HG03139 (cell line): ENCODE measurements around the gene SPRED2.

Source experiments
- ATAC-seq: cut with Tn5 transposase; IDR thresholded peaks from one replicate; pipeline ENCODE4 v1.9.1; 2021; ENCODE audit not compliant: unreplicated experiment

Gene SPRED2

DNA sequence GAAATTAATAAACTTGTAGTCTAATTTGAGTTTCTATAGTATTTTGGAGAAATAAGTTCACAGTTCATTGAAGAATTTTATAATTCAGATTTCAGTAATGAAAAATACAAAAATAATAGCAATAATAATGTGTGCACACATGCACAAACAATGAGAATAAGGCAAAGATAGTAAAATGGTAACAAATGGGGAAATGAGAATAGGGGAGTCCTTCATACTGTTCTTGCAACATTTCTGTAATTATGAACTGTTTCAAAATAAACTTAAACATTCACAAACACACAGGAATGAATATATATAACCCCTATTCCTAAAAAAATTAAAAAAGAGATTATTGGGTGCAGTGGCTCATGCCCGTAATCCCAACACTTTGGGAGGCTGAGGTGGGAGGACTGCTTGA lies 63.9 kb downstream of the SPRED2 start:
- ATAC-seq, result no peak

DNA sequence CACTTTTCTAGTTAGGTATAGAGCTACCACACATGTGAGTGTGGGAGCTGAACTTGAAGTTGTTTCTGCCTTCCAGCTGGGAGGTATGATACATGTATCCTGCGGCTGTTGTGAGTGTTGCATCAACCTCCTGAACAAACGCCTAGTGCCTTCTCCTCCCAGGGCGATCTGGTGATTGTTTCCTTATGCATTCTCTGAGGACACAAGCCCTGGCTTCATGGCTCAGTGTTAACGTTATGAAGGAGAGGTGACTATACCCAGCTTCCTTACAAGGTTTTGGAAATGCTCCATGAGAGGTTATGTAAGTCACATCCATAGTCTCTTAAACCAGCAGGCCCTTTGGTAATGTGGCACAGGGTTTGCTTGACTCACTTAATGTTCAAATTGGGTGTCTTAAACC lies 64.9 kb downstream of the SPRED2 start:
- ATAC-seq, result no peak

DNA sequence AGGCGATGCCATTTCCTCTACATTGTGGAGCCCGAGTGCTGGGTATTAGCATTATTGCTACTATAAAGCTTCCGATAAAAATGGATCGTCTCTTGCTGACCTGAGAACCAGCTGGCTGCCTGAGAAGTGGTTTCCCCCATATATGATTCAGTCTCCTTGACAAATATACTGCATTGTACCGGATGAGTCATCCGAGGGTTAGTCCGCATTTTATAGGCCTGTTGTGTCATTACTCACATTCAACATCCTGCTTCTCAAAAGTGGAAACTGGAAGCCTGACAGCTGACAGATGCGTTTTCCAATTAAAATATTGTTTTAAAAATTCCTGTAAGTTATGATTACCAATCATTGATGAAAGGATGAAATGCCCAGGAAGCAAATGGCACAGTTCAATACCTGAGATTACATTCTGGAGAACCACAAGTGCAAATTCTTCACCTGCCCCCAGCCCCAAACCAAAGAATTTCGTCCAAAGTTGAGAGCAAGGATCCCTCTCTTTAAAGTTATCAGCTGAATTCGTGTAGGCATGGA lies 65.7 kb downstream of the SPRED2 start:
- no peak for ATAC-seq

DNA sequence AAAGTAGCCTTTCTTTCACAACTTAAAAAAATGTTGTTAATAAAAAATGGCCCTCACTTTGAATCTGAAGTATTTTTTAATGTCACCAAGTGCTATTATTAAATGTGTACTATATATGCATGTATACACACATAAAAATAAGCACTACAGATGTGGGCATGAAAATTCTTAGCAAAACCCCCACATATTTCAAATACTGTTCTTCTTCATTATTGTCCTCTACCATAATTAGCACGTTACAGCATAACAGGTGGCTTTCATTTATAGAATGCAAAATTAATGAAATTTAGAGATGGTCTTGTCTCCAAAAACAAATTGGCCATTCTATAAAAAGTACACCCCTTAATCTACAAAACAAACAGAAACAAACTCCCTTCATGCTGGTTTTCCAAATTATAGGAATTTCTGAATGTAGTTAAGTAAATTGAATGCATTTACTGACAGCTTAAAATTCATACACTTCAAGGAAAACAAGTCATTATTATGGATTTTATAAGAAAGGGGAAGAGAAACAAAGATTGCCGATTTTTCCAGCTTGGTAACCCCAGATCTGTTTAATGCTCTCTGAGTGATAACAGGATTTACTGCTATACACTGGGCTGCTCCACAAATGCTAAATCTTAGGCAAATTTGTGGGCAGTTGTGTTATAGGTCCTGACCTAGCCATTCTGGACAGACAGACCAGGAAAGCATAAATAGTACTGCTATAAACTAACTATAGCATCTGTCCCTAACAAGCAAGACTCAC lies 67.2 kb downstream of the SPRED2 start:
- ATAC-seq, result no peak

DNA sequence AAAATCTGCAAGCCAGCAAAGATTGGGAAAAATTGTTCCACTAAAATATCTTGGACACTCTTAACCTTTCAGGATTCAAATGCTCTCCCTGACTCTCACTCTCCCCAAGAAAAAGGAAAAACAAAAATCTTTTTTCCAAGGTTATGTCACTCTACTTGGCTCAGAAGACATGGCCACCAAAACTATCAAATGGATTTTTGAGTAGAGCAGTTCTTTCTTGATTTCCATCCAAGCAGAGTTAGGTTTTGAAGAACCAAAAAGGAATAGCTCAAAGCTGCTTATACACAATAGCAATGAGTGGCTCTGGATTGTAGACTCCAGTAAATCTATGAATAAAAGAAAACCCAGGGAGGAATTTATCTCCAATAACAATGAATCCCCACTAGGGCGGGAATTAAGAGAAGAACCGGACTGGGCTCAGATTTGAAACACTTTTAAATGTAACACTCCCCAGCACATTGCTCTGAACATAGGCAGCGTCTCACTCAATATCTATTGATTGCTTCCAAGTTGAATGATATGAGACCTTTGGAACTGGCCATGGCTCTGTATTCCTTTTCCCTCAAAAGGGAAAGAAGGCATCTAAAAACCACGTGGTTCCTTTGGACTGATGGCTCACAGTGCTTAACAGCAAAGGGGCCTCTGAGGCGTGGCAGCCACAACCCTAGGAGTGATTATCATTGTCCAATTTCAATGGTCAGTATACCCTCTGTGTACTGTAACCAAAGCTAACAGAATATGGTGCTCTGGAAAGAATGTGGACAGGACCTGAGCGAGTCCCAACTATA lies 68.3 kb downstream of the SPRED2 start:
- no peak for ATAC-seq

DNA sequence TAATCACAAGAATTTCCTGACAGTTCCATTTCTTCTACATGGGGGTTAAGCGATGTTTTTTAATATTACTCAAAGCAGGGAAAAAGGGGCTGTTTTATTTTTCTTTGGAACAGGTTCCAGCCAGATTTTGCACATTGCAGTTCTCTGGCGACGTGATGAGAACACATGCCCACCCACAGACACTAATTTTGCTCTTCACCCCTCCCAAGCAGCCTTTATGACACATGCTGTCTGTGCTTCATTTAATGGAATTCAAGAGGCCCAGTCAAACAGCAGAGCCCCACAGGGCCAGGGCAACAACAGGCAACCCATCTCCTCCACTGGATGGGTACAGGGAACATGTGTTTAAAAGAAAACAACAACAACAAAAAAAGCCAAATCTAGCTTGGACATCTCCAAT lies 70.8 kb downstream of the SPRED2 start:
- no peak for ATAC-seq

DNA sequence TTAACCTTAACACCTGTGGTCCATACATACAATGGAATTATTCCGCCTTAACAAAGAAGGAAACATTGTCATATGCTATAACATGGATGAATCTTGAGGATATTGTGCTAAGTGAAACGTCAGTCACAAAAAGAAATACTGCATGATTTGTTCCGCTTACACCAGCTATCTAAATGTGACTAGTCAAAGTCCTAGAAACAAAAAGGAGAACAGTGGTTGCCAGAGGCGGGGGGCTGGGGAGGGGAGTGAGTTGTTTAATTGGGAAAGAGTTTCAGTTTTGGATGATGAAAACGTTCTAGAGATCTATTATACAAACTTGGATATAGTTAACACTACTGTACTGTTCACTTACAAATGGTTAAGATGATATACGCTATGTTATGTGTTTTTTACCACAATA lies 72.0 kb downstream of the SPRED2 start:
- no peak for ATAC-seq

DNA sequence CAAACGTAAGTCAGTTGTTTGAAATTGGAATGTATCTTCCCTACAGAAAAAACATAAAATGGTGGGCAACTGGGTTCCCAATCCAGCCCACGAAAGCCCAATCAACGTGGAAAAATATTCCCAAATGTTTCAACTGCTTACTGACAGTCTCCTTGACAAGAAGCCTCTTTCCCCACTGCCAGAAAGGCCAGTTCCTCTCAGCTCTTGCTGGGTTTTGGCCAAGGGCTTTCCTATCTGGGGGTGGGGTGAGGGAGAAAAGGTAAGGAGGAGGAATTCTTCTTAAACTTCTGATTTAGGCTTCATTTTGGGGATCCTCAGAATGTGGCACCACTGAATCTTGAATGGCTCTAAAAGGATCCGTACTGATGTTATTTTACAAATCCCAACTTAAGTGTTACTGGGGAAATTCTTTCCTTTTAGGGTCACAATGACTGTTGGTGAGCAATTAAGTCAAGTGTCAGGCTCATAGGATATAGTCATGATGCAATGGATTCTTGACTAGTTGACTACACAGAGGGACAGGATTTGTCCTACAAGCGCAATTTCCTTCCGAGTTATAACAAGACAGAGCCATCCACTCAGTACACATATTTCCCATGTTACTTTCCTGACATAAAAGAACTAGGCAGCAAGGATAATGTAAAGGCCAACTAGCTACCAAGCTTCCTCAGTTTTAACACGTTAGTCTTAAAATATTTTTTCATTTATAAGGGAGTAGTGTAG lies 73.6 kb downstream of the SPRED2 start:
- no peak for ATAC-seq

DNA sequence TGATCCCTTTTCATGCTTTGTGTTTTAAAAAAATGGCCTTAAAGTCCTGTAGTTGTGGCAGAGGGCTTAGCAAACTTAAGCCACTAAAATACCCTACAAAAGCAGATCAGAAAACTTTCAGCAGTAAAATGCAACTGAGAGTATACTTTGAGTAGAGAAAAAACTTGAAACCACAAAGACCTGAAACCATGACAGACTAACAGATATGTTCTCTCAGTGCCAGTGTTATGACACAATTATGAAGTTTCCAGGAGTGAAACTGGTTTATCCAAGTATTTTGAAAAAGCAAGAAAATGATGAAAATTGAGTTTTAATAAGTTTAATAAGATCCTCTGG lies 74.5 kb downstream of the SPRED2 start:
- peak; percentile 81 for ATAC-seq

DNA sequence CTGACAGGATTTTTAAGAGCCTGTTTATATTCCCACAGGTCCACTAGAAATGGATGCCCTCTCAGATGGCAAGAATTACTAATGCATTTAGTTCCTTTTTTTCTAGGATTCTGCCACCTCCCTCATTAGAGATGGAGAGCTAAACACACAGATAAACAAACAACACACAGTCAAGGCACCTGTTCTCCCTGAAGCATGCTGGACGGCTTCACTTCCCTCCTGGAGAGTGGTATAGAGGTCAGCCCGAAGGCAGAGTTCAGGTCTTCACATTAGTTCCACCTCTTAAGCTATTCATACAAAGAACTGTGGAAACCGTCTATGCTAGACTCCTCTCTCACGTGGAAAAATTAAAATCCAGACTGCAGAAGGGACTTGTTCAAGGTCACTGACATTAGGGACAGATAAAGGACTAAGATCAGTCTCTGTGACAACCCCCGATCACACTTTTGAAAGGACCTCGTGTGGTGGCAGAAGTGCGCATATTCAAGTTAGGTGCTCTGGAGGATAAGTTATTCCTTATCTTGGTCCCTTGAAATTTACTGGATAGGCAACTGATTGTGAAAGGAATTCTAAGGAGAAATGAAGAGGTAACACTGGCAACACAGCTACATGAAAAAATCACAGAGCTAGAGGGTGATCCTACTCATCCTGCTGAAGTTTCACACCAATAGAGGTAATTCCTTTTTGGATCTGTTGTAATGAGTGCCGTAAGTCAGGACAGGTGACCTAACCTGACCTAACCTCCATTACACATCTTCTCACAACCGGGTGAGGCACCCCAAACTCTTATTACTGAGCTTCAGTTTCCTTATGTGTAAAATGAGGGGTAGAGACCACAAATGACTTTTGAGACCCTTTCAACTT lies 75.1 kb downstream of the SPRED2 start:
- peak; percentile 42 for ATAC-seq

DNA sequence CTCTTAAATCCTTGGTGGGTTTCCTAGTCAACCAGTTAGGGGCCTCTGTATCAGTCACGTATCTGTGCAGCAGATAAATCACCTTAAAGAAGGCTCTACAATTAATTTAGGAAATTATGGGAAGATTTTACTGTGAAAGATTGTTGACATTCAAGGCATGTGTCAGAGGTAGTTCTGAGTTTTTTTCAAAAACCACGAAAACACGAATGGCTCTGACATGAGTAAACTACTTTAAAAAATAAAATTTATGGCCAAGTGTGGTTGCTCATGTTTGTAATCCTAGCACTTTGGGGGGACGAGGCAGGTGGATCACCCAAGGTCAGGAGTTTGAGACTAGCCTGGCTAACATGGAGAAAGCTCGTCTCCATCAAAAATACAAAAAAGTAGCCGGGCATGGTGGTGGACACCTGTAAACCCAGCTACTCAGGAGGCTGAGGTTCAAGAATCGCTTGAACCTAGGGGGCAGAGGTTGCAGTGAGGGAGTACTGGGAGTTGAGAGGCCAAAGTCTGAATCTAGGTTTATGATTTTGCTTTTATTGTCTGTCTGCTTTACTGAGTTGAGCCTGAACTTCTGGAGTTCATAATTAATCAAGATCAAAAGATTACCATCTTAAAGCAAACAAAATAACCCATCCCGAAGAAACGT lies 77.1 kb downstream of the SPRED2 start:
- ATAC-seq, result no peak

DNA sequence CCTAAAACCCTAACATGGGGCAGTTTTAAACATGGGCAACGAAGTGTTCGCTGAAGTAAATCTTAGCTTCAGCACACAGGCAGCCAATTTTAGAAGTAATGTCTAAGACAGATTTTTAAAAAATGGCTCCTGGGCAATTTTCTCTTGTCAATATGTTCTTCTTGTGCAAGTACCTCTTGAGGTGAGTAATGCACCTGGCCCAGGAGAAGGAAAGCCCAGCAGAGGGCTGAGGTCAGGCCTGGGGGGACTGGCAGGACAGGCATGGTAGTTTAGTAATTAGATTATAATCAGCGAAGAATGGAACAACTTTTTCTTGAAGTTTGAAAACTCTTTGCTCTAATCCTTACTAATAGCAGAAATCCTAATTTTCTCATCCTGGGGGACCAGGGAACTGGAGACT lies 77.6 kb downstream of the SPRED2 start:
- no peak for ATAC-seq

DNA sequence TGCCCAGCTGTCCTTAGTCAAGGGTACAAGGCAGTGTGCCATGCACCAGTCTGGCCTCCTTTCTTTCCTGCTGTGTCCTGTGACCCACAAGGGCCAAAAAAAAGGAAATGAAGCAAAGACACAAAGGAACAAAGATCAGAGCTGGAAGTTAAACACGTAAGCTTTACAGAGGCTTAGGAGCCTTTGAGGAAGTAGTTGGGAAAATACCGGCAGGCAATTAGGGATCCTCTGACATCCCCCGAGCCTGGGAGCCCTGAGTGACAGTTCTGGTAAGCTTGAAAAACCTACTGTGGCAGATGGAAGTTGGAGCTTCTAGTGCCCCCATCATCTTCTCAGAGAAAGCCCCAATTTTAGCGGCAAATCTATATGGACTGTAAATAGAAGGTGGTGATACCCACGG lies 78.5 kb downstream of the SPRED2 start:
- no peak for ATAC-seq

DNA sequence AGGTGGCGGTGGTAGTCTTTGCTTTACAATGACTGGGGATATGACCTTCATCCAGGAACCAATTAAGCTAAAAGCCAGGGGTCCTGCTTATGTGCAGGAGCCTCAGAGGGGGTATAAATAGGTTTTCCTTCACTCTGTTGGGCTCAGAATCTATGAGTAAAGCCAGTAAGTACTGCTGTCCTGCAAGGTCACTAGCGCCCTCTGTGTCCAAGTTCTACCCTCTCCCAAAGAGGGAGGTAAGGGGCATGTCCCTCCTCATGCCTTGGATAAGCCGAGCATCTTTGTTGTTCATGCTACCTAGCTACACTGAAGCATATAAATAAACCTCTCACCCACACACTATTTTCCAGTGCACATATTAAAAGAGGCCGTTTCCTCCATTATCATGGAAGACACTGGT lies 79.4 kb downstream of the SPRED2 start:
- ATAC-seq, result no peak

DNA sequence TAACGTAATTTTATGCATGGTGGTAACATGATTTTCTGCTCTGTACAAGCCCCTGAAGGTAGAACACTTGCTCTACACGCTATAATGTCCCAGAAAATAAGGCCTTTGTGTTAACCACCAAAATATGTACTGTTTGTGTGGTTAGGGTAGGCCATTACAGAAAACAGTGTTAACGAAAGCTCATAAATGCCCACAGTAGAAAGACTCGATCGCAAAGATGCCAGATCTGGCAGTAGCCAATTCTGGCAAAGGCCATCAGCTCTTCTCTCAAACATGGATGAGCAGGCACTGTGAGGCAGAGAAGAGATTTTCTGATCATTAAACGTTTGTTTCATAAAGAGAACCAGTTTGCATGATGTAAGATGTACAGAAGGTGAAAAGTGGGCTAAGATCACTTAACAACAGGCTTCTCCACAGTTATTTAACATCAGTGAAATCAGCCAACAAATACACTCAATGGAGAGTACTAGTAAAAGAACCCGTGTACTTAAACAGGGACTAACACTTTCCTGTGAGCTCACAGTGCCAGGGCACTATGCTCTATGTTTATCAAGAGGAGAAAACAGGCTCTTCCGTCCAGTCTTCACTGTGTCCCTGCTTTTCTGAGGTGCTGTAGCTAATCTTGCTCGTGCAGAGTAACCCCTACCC lies 80.3 kb downstream of the SPRED2 start:
- ATAC-seq, result no peak

DNA sequence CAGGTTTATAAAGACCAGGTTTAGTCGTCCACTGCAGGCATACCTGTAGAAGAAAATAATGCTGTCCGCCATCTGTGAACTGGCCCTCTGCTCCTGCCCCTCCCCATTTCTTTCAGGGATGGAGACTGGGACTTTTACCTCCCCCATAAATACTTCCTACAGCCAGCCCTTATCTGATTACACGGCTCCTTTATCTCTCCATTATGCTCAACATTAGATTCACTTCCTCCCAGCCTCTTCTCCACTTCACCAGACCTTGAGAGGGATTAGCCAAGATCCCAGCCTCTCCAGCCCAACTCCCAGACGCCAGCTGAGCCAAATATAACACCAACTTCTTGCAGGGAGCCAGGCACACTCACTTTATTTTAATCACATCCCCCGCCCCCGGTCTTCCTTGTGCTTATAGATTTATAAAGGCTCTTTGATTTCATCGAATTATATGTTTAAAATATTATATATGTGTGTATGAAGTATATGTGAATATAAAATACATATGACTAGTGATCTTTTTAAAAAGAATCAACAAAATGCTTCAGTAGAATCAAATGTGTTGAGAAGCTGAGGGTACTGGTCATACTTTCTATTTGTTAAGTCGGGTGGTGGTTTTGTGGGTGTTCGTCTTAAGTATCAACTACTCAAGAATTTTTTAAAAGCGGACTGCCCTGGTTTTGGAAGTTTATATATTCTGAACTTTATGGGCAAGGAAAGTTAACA lies 81.0 kb downstream of the SPRED2 start:
- ATAC-seq, result no peak

DNA sequence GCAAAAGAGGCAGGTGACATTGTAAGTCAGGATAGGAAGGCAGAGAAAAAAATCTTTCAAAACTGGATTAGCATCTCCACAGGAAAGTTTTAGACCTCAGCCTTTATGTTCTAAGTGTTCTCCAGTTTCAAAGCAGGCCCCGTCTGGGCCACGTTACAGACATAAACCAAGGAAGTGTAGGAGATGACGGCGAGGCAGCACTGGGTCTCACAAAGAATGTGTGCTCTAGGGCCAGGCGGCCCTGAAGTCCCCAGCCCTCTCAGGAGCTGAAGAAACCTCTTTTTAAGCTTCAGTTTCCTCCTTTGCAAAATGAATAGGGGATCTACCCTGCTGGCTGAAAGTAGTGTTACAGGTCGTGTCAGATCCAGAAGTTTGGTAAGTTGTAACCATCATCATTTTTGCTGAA lies 81.7 kb downstream of the SPRED2 start:
- ATAC-seq, result no peak

DNA sequence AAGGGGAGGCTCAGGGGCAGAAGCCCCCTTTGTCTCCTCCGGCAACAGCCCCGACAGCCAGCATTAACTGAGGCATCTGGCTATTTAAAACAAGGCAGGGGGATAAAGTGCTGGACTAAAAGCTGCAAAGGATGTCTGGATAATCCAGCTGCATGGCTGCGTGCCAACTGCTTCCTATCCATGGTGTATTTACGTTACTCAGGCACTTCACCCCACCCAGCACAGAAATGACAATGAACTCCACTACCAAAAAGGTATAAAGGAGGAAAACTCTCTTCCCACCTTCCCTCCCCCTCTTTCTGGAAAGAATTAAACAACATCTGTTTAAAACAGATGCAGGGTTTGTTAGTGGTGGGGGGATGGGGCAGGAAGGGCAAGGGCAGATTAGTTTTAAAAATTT lies 82.5 kb downstream of the SPRED2 start:
- no peak for ATAC-seq

DNA sequence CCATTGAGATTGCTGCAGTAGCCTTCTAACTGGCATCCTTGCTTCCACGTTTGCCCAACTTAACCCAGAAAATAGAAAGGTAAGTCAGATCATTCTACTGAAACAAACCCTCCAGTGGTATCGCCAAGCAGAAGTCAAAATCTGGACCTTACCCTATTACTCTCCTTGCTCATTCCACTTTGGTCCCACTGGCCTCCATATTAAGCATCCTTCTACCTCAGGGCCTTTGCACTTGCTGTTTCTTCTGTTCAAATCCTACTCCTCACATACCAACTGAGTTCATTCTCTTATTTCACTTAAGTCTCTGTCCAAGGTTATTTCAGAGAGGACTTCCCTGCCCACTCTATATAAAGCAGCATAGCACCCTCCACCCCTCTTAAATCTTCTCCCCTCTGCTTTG lies 84.5 kb downstream of the SPRED2 start:
- ATAC-seq, result no peak
